ENCODE results near the gene SRRD. TPM values are rescaled to one million over a fixed set of nuclear protein-coding genes. Genes with fewer than 3 reads are reported as not detected.

SRRD gene
- total RNA-seq, 1 experiment from 2014 or later: 39.6 TPM

DNA sequence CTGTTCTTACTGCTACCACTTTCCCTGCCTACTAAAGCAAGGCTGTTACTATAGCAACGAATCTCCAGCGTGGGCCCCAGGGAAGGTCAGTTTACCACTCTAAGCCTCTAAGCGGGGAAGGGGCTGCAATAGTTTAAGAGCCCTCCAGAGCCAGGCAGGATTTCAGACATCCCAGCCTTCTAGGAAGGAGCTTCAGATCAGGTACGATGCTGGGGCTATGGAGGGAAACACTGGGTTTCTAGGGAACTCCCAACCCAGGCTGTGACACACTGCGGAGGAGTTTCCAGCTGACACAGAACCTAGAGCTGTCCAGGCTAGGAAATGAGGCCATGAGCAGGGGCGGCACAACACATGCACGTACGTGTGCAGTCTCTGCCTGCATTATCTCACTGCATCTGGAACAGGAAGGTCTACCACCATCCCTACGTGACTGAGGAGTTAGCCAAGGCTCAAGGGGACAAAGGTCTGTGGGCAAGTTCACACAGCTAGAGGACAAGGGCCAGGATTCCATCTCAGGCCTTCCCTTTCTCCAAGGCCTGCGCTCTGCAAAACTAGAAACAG lies 20.5 kb upstream of the SRRD start:
- DNase-seq (ENCODE audit: low read depth in 1 of 2, low spot score in 2 of 2): no peak
- no peaks in the 10 kb centered on the region for H3K9me3 ChIP-seq (replicated peaks)

DNA sequence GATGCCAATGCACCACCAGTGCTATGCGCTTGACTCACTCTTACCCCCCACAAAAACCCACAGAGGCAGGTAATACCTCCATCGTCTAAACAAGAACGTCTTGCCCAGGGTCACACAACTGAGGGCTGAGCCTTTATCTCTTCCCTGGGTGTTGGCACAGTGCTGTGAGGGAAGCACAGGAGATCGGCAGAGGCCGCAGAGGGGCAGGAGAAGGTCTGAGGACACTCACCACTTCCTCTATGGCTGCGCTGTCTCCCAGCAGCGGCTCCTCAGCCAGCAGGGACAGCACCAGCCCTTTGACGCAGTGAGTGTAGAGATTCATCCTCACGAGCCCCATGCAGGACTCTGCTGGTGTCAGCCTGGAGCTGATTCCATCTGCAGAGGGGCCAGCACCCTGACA lies 20.0 kb upstream of the SRRD start:
- no peaks in the 10 kb centered on the region for H3K4me1 ChIP-seq (replicated peaks)
- H3K9me3 ChIP-seq (replicated peaks): no peaks in the 10 kb centered on the region
- H3K27me3 ChIP-seq (replicated peaks): no peaks in the 10 kb centered on the region; the same call in 1 of the 2 replicates
- no peak for DNase-seq (ENCODE audit: low read depth in 1 of 2, low spot score in 2 of 2)
- peaks cover 84% of the 10 kb centered on the region for H3K36me3 ChIP-seq
- H3K4me3 ChIP-seq: no peak overlapping the region
- H3K27ac ChIP-seq: no peak overlapping the region

More for the DNA sequence above, 20.5 kb upstream of the SRRD start:
- H3K4me1 ChIP-seq (replicated peaks): no peaks in the 10 kb centered on the region
- no peaks in the 10 kb centered on the region; the same call in 1 of the 2 replicates for H3K27me3 ChIP-seq (replicated peaks)
- H3K27ac ChIP-seq: no peak overlapping the region
- peaks cover 80% of the 10 kb centered on the region for H3K36me3 ChIP-seq
- H3K4me3 ChIP-seq: no peak overlapping the region

DNA sequence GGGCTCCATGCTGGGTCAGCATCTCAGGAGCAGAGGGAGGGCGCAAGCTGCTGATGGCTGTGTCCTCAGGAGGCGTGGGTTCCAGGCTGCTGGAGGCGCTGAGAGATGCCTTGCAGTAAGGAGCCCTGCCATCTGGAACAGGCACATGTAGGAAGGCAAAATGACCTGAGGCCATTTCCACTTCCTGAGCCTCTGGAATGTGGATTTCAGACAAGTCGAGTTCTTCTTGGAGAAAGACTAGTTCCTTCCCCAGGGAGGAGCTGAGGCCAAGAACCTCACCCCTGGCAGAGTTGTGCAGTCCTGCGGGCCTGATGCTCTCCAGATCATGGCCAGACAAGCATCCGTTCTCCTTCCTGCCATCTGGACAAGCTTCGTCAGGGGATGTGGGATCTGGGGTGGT lies 19.4 kb upstream of the SRRD start:
- Histone ChIP-seq H3K27me3 (replicated peaks) (no peaks in the 10 kb centered on the region; the same call in 1 of the 2 replicates), H3K4me3 (no peak overlapping the region), H3K4me1 (replicated peaks) (no peaks in the 10 kb centered on the region), H3K27ac (no peak overlapping the region), H3K9me3 (replicated peaks) (no peaks in the 10 kb centered on the region), H3K36me3 (peaks cover 90% of the 10 kb centered on the region)
- no peak for DNase-seq (ENCODE audit: low read depth in 1 of 2, low spot score in 2 of 2)

DNA sequence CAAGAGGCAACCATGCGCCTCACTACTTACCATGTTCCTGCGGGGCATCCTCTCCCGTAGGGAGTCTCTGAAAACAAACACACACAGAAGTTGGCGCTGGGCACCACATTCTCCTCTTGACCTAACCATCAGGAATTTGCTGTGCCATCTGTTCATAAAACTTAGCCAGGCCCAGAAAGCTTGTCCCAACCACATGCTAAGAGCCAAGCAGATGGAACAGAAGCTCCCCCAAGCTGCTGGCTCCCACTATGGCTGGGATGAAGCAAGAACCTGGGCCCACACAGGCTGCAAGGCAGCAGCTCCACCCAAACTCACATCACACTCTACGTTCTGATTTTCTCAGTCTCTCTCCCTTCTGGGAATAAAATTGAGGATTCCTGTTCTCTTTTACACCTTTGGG lies 17.5 kb upstream of the SRRD start:
- no peak overlapping the region for H3K4me3 ChIP-seq
- H3K27me3 ChIP-seq (replicated peaks): no peaks in the 10 kb centered on the region
- no peak overlapping the region for H3K27ac ChIP-seq
- peaks cover 6% of the 10 kb centered on the region for H3K4me1 ChIP-seq (replicated peaks)
- peaks cover 91% of the 10 kb centered on the region for H3K36me3 ChIP-seq
- no peaks in the 10 kb centered on the region for H3K9me3 ChIP-seq (replicated peaks)
- no peak for DNase-seq (ENCODE audit: low read depth in 1 of 2, low spot score in 2 of 2)

DNA sequence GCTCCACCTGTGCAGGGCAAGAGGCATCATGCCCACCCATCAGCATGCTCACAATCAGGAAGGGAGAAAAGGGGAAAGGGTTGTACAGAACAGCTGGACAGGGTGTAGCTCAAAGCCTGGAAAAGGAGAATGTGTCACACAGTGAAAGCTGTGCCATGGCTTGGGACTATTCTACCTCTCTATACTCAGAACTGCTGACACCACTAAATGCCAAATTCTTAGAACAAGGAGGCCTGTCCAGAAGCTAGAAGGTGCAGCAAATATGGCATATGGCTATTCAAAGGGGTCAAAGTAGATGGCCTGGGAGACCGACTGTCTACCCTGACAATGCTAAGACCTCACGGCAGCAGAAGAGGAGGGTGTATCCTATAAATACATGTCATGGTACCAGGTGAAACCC lies 12.9 kb upstream of the SRRD start:
- Histone ChIP-seq H3K9me3 (replicated peaks) (no peaks in the 10 kb centered on the region), H3K36me3 (peaks cover 80% of the 10 kb centered on the region), H3K4me1 (replicated peaks) (peaks cover 37% of the 10 kb centered on the region), H3K27ac (peak overlapping the region; percentile 43), H3K27me3 (replicated peaks) (no peaks in the 10 kb centered on the region), H3K4me3 (no peak overlapping the region)
- no peak for DNase-seq (ENCODE audit: low read depth in 1 of 2, low spot score in 2 of 2)

DNA sequence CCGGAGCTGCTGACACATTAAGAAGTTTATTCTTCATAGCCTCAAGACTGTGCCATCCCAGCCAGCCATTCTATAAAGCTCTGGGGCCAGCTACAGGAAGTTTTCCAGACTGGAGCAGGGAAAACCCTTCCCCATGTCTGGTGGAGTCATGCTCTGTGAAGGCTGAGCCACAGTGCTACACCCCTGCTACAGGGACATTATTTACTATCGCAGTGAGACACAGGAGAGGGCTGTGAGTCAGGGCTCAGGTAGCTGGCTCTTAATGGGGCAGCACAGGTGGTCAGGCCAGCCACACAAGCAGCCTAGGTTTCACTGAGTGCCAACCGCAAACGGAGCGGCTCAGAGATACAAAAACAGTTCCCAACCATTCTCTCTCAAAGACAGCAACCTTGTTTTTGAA lies 12.2 kb upstream of the SRRD start:
- H3K27ac ChIP-seq: peak overlapping the region; percentile 43
- H3K36me3 ChIP-seq: peaks cover 76% of the 10 kb centered on the region

DNA sequence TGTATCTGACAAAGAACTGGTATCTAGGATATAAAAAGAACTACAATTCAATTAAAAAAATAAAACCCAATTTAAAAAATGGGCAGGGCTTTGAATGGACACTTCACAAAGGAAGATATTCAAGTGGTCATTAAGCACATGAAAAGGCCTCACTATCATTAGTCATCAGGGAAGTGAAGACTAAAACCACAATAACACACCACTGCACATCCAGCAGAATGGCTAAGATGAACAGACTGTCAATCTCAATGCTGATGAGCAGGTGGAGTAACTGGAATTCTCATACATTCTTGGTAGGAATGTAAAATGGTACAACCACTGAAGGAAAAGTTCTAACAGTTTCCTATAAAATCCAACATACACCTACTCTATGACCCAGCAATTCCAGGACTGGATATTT lies 9.0 kb upstream of the SRRD start:
- H3K27ac ChIP-seq: no peak overlapping the region
- DNase-seq (ENCODE audit: low read depth in 1 of 2, low spot score in 2 of 2): no peak
- no peaks in the 10 kb centered on the region for H3K9me3 ChIP-seq (replicated peaks)
- no peaks in the 10 kb centered on the region for H3K27me3 ChIP-seq (replicated peaks)
- H3K4me1 ChIP-seq (replicated peaks): peaks cover 58% of the 10 kb centered on the region
- peaks cover 62% of the 10 kb centered on the region for H3K36me3 ChIP-seq
- H3K4me3 ChIP-seq: no peak overlapping the region

More for the DNA sequence above, 12.2 kb upstream of the SRRD start:
- Histone ChIP-seq H3K4me1 (replicated peaks) (peaks cover 43% of the 10 kb centered on the region), H3K9me3 (replicated peaks) (no peaks in the 10 kb centered on the region), H3K27me3 (replicated peaks) (no peaks in the 10 kb centered on the region), H3K4me3 (no peak overlapping the region)
- DNase-seq (ENCODE audit: low read depth in 1 of 2, low spot score in 2 of 2): peak; percentile 76 to 85

DNA sequence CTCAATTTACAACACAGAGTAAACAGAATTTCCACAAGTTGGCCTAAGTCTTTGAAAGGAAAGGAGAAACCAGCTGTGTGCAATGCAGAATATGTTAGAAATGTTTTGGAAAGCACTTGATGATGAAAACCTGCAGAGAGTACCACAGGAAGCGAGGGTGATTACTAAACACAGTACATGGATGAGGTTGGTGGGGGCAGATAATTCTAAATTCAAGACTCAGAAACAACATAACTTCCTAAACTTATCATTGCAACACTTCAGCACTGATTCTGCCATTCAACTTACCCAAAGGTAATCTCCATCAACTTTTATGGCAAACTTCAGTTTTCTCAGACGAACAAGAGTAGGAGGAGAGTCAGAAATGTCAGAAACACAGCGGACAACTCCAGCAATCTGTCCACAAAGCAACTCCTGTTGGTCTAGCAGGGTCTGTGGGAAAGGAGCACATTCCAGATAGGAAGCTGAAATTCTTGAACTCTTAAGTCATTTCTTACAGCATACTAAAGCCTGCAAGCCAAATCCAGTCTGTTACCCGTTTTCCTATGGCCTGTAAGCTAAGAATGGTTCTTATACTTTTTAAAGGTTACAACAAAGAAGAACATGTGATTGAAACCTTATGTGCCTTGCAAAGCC lies 6.9 kb upstream of the SRRD start:
- H3K4me3 ChIP-seq: 0 out of 2 replicates have a peak overlapping the region, but pooled peaks have one; percentile 4
- no peaks in the 10 kb centered on the region for H3K27me3 ChIP-seq (replicated peaks)
- DNase-seq (ENCODE audit: low read depth in 1 of 2, low spot score in 2 of 2): peak; percentile 66 to 77
- H3K36me3 ChIP-seq: peaks cover 60% of the 10 kb centered on the region
- H3K27ac ChIP-seq: peak overlapping the region; percentile 76
- H3K4me1 ChIP-seq (replicated peaks): peaks cover 45% of the 10 kb centered on the region
- H3K9me3 ChIP-seq (replicated peaks): no peaks in the 10 kb centered on the region

DNA sequence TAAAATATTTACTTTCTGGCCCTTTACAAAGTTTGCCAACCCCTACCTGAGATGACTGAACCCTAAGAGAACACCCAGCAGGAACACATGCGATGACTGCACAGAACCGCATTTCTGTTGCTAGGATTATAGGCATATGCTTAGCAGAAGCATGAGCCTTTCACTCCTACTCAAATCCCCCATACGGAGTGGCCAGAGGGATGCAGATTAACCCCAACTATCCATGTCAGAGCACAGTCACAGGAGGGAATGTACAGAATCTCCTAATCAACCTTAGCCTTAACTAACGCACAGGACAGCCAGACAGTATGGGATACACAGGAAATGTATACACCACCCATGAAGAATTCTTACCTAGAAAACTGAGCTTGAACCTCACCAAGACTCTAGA lies 6.3 kb upstream of the SRRD start:
- H3K9me3 ChIP-seq (replicated peaks): no peaks in the 10 kb centered on the region

DNA sequence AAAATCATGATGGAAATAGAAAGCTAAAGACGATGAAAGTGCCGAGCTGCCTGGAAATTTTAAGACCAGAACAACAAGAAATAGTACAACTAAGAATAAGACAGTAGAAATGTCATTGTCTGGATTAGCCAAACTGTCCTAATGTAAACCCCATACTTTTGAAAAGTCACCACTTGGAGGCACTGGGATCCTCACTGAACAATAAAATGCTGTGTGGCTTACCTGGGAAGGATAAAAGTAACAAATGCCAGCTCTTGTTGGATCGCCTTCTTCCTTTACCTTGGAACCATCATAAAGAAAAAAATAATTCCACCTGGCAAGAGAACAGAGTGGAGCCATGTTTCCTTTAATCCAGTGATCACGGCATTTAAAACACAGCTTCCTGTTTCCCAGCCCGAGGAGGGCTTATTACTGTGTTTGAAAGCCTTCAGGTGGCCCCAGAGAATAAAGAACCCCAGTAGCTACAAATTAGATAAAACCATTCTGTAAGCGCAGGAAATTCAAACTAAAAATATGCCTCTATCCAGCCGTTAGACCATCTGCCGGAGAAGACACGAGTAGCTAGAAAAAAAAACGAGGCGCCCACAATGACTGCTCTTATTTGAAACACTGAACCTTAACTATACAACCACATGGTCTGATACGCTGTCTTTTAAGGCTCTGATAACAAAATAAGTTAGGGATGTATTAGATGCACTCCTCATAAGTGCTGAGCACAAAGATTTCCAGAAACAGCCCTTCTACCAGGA lies 4.5 kb upstream of the SRRD start:
- Histone ChIP-seq H3K4me1 (replicated peaks) (peaks cover 39% of the 10 kb centered on the region), H3K4me3 (no peak overlapping the region), H3K36me3 (peaks cover 58% of the 10 kb centered on the region), H3K9me3 (replicated peaks) (no peaks in the 10 kb centered on the region), H3K27ac (no peak overlapping the region), H3K27me3 (replicated peaks) (no peaks in the 10 kb centered on the region)
- no peak for DNase-seq (ENCODE audit: low read depth in 1 of 2, low spot score in 2 of 2)

More for the DNA sequence above, 6.3 kb upstream of the SRRD start:
- Histone ChIP-seq H3K27ac (peak overlapping the region; percentile 76), H3K4me3 (no peak overlapping the region), H3K4me1 (replicated peaks) (peaks cover 44% of the 10 kb centered on the region), H3K36me3 (peaks cover 60% of the 10 kb centered on the region), H3K27me3 (replicated peaks) (no peaks in the 10 kb centered on the region)
- DNase-seq (ENCODE audit: low read depth in 1 of 2, low spot score in 2 of 2): no peak

DNA sequence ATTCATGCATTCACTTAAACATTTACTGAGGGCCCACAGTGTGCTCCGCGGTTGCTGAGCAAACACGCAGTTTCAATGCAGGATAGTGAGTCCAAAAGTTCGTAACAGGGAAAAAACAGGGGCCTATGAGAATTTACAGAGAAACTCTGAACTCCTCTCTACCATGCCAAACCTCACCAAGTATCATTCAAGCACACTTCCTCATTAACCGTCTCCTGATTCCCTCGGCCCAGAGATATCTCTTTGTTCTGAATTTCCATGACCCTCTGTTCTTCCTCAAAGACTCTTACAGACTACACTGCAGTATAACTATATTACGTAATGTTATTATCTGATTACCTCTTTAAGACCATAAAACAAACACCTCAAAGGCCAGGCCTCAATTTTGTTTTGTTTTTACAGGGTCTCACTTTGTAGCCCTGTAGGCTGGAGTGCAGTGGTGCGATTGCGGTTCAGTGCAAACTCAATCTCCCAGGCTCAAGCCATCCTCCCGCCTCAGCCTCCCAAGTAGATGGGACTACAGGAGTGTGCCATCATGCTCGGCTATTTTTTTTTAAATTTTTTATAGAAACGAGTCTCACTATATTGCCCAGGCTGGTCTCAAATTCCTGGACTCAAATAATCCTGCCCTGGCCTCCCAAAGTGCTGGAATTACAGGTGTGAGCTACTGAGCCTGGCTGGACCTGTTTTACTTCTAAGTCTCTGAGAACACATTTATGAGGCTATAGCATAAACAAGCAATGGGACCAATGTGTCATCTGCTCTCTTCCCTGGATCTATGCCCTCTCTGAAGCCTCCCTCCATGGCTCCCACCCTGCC lies 3.7 kb upstream of the SRRD start:
- H3K4me3 ChIP-seq: no peak overlapping the region
- peaks cover 54% of the 10 kb centered on the region for H3K36me3 ChIP-seq
- H3K9me3 ChIP-seq (replicated peaks): no peaks in the 10 kb centered on the region
- no peak for DNase-seq (ENCODE audit: low read depth in 1 of 2, low spot score in 2 of 2)
- H3K27ac ChIP-seq: no peak overlapping the region
- H3K27me3 ChIP-seq (replicated peaks): no peaks in the 10 kb centered on the region
- H3K4me1 ChIP-seq (replicated peaks): peaks cover 35% of the 10 kb centered on the region

DNA sequence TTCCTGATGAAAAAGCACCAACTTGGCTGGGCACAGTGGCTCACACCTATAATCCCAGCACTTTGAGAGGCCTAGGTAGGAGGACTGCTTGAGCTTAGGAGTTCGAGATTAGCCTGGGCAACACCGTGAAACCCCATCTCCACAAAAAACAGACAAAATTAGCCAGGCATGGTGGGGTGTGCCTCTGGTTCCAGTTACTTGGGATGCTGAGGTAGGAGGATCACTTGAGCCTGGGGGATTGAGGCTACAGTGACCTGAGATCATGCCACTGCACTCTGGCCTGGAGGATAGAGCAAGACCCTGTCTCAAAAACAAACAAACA lies 3.1 kb upstream of the SRRD start:
- DNase-seq (ENCODE audit: low read depth in 1 of 2, low spot score in 2 of 2): no peak
- Histone ChIP-seq H3K4me3 (no peak overlapping the region), H3K9me3 (replicated peaks) (no peaks in the 10 kb centered on the region), H3K4me1 (replicated peaks) (peaks cover 34% of the 10 kb centered on the region), H3K27me3 (replicated peaks) (no peaks in the 10 kb centered on the region), H3K27ac (no peak overlapping the region), H3K36me3 (peaks cover 50% of the 10 kb centered on the region)

DNA sequence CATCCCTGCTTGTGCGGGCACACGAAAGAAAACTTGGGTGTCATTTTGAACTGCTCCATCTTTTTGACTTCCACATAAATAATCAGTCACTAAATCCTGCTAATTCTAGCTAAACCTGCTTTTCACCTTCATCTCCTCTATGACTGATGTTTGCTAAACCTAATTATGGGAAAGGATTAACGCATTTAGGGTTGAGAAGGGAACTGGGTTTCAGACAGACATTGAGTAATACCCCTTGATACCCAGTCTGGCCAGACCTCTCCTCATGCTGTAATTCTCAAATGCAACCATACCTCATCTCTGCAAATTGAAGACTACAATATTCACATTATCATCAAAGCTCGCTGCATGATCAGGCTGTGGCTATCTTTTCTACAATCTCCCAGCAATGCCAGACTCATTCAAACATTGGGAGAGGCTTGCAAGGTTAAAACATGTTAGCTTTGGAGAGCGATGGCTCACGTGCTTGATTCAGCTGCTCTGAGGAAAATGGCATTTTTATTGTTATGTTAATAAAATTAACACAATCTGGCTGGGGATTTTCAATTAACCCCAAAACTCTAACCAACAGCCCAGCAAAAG lies 2.5 kb upstream of the SRRD start:
- no peak for DNase-seq (ENCODE audit: low read depth in 1 of 2, low spot score in 2 of 2)
- Histone ChIP-seq H3K27me3 (replicated peaks) (no peaks in the 10 kb centered on the region), H3K27ac (no peak overlapping the region), H3K36me3 (peaks cover 48% of the 10 kb centered on the region), H3K4me3 (no peak overlapping the region), H3K9me3 (replicated peaks) (no peaks in the 10 kb centered on the region), H3K4me1 (replicated peaks) (peaks cover 32% of the 10 kb centered on the region)
